Erythroblast (primary cell): ENCODE results near the gene ACOT7.

Experiments used
- GATA1 ChIP-seq: IDR thresholded peaks from 2 replicates; pipeline ENCODE4 v1.6.1; 2011; ENCODE audit warnings: low read depth, mild to moderate bottlenecking, control low read depth, low read length, moderate library complexity
- POLR2A ChIP-seq: IDR thresholded peaks from 2 replicates; pipeline ENCODE4 v1.6.1; 2011; ENCODE audit warnings: mild to moderate bottlenecking, low read length

GRCh38 chr1:6435129-6435528 is 41.6 kb upstream of the ACOT7 start:
- TF ChIP-seq POLR2A: no peak
- no peak for TF ChIP-seq GATA1
